Astrocyte (in vitro differentiated cells and primary cell): Measurements from ENCODE around the gene BSN.

ENCODE experiments used
- CTCF ChIP-seq: IDR thresholded peaks from 2 replicates; pipeline ENCODE4 v1.5.1; 2011; ENCODE audit warnings: low read depth, mild to moderate bottlenecking, inconsistent platforms, low read length, moderate library complexity; ENCODE audit not compliant: insufficient read depth
- EZH2 ChIP-seq: IDR thresholded peaks from 2 replicates; pipeline ENCODE4 v1.6.1; 2012; ENCODE audit warnings: mild to moderate bottlenecking, low read length, inconsistent platforms; ENCODE audit not compliant: insufficient read depth

GRCh38 chr3:49556500-49557275 lies 2.4 kb downstream of the BSN start:
- no peak for TF ChIP-seq CTCF
- TF ChIP-seq EZH2, result no peak
